Cardiac fibroblast (primary cell): ENCODE measurements around the gene TEX50.
A peak's percentile ranks its signal among the peaks of the same experiment; 100 is the strongest.
"Not testable (repeated sequence)": the region's sequence is repeated elsewhere in the genome, so short reads cannot be mapped to it uniquely, and the experiment has no call there.

ENCODE experiments used
- DNase-seq, 2 donors: peaks; one replicate each; pipeline versions ENCODE4 v3.0.0 to v3.0.0-alpha.2; 2010; ENCODE audit warnings: low read depth in 2 of 2
- H3K4me3 ChIP-seq, 2 donors: replicated peaks in 1 of 2; 1 replicate in 1 of 2; 2 replicates in 1 of 2; pipeline ENCODE4 v1.5.1; 2011; ENCODE audit warnings: low read depth in 2 of 2, low read length in 2 of 2, mild to moderate bottlenecking in 2 of 2, moderate library complexity in 1 of 2
- CTCF ChIP-seq: IDR thresholded peaks from one replicate; pipeline ENCODE4 v1.5.1; 2011; ENCODE audit warnings: low read depth, mild to moderate bottlenecking, low read length, inconsistent platforms

TEX50 gene

GRCh38 chr1:173669491-173669941 is 34.4 kb downstream of the TEX50 start, which contains the start of gene ANKRD45:
Gene ANKRD45 (minus strand): TSS chr1:173669851. CDS start chr1:173659418, 10,433 bp downstream.
- TF ChIP-seq CTCF: no peak
- peak within 1 kb of the TSS; percentile 50 to 55 for H3K4me3 ChIP-seq
- DNase-seq: peak; percentile 48 to 62

GRCh38 chr1:173674496-173674895 is 39.4 kb downstream of the TEX50 start:
- H3K4me3 ChIP-seq, DNase-seq: not testable (repeated sequence)

- H3K4me3 ChIP-seq, DNase-seq: not testable (repeated sequence)
Observed at GRCh38 chr1:173680152-173680551, 45.0 kb downstream of the TEX50 start.

DNA sequence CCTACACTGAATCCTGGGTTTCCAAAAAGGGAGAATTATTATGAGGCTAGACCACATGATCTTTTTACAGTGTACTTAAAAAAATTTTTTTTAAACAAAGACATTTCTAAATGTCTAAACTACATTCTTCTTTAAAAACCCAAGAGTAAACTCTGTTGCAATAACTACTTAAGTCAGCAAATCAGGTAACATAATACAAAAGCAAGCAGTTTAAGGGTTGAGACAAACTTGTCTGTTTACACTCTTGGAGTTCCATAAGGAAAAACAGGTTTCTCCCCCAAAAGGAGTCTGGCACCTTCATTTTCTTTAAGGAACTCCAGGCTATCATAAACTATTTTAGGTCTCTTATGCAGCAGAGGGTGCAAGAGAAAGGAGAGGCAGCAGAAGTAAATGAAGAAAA is 47.0 kb downstream of the TEX50 start:
- no peak for TF ChIP-seq CTCF
- no peak overlapping the region for H3K4me3 ChIP-seq
- DNase-seq: no peak

DNA sequence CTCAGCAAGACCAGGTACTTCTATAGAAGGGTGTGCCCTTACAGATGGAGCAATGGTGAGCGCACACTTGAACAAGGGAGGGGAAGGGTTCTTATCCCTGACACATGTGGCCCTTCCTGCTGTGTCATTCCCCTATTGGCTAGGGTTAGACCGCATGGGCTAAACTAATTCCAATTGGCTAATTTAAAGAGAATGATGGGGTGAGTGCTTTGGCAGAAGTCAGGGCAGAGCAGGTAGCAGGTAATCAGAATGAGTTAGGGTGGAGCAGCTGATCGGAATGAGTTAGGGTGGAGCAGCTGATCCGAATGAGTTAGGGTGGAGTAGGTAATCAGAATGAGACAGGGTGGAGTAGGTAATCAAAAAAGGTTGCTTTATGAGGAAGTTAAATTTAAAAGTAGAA is 48.7 kb downstream of the TEX50 start:
- not testable (repeated sequence) for DNase-seq

DNA sequence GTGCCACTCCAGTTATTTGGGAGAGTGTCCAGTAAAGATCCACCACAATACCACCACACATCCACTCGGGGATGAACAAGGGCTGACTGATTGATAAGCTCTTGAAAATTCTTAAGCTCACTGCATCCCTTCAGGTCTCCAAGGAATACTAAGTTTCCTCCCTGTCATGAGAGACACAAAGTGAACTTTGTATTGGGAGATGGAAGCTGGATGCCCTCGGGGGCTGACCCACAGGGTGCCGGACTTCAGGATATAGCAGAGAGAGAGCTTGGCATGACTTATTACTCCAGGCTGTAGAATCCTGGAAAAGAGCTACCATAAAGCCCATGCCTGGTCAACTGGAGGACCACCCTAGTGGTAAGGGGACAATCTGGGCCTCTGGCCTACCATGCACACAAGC is 50.0 kb downstream of the TEX50 start:
- H3K4me3 ChIP-seq, DNase-seq: not testable (repeated sequence)

More for the DNA sequence above, 48.7 kb downstream of the TEX50 start:
- H3K4me3 ChIP-seq: not testable (repeated sequence)
